GM23248 (cell line): ENCODE data around the gene AAK1.

Source experiments
- EZH2 ChIP-seq: fragments of 200-600 bp; sonication (generic); IDR thresholded peaks from 2 replicates; pipeline ENCODE4 v1.6.1; 2018; ENCODE audit warnings: antibody characterized with exemption, mild to moderate bottlenecking; ENCODE audit not compliant: insufficient read depth, poor library complexity, severe bottlenecking
- EZH2phosphoT487 ChIP-seq: fragments of 200-600 bp; sonication (generic); IDR thresholded peaks from 2 replicates; pipeline ENCODE4 v1.6.1; 2018; ENCODE audit warnings: antibody characterized with exemption, moderate library complexity, mild to moderate bottlenecking, low read depth; ENCODE audit not compliant: insufficient read depth

DNA sequence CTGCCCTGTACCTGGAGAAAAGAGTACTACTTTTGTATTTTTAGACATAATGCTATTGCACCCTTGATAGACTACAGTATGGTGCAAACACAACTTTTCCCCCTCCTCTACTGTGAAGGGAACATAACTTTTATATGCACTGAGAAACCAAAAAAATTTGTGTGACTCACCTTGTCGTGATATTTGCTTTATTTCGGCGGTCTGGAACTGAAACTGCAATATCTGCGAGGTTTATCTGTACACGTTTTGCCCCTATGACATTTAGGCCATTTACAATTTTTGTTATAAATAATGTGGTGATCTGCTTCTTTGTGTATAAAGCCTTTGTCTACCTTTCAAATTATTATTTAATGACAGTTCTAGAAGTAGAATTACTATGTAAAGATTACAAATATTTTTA is 34.4 kb upstream of the AAK1 start:
- TF ChIP-seq EZH2 (no peak), EZH2phosphoT487 (no peak)
